IPS DF 6.9 (cell line): ENCODE data around the gene NHEJ1.
A peak's percentile ranks its signal among the peaks of the same experiment; 100 is the strongest.

Source experiments
- DNase-seq: peaks from one replicate; pipeline ENCODE4 v3.0.0-alpha.2; 2013; ENCODE audit warnings: low read depth, low spot score
- H3K27ac ChIP-seq: one replicate; pipeline ENCODE4 v1.5.1; 2013; ENCODE audit warnings: low read length, control low read depth
- H3K27me3 ChIP-seq: 2 replicates; pipeline ENCODE4 v1.6.1; 2013; ENCODE audit warnings: mild to moderate bottlenecking, low read length; ENCODE audit not compliant: control insufficient read depth, insufficient read depth
- H3K36me3 ChIP-seq: 2 replicates; pipeline ENCODE4 v1.6.1; 2013; ENCODE audit warnings: low read length; ENCODE audit not compliant: control insufficient read depth, insufficient read depth
- H3K4me1 ChIP-seq: 2 replicates; pipeline ENCODE4 v1.6.1; 2013; ENCODE audit warnings: low read length; ENCODE audit not compliant: control insufficient read depth, insufficient read depth
- H3K4me3 ChIP-seq: 2 replicates; pipeline ENCODE4 v1.5.1; 2013; ENCODE audit warnings: mild to moderate bottlenecking, low read length
- H3K9me3 ChIP-seq: 2 replicates; pipeline ENCODE4 v1.6.1; 2013; ENCODE audit warnings: low read length, inconsistent platforms; ENCODE audit not compliant: control insufficient read depth, insufficient read depth
- WGBS: extraction: QIAGEN DNeasy Blood & Tissue Kit; methylation state at CpG from one replicate; pipeline ENCODE4 v1.1.7; 2013; ENCODE audit warnings: mixed read lengths, missing lambda C conversion rate; ENCODE audit not compliant: insufficient read length, insufficient coverage; 5-methylcytosine and 5-hydroxymethylcytosine counted together

NHEJ1 gene

GRCh38 chr2:219181531-219181930 is 20.9 kb upstream of the NHEJ1 start:
- DNase-seq, result no peak
- Histone ChIP-seq H3K9me3 (no peaks in the 10 kb centered on the region), H3K4me1 (0 out of 2 replicates have a peak, but pooled peaks cover 1% of the 10 kb centered on the region), H3K27ac (no peak overlapping the region), H3K36me3 (peaks cover 32% of the 10 kb centered on the region), H3K4me3 (no peak overlapping the region), H3K27me3 (no peaks in the 10 kb centered on the region)
- WGBS, result no CpG with 5 or more reads among the region's 6 CpGs

GRCh38 chr2:219180961-219181360 is 20.3 kb upstream of the NHEJ1 start:
- no peak overlapping the region for H3K4me3 ChIP-seq
- WGBS, result no CpG with 5 or more reads among the region's 5 CpGs
- H3K9me3 ChIP-seq, result no peaks in the 10 kb centered on the region
- H3K27ac ChIP-seq, result no peak overlapping the region
- peaks cover 32% of the 10 kb centered on the region for H3K36me3 ChIP-seq
- H3K4me1 ChIP-seq, result 0 out of 2 replicates have a peak, but pooled peaks cover 1% of the 10 kb centered on the region
- no peaks in the 10 kb centered on the region for H3K27me3 ChIP-seq
- no peak for DNase-seq

GRCh38 chr2:219179601-219180465 is 19.2 kb upstream of the NHEJ1 start:
- WGBS, result no CpG with 5 or more reads among the region's 9 CpGs
- H3K27ac ChIP-seq, result no peak overlapping the region
- H3K4me3 ChIP-seq, result no peak overlapping the region
- peaks cover 32% of the 10 kb centered on the region for H3K36me3 ChIP-seq
- H3K27me3 ChIP-seq, result no peaks in the 10 kb centered on the region
- no peak for DNase-seq
- no peaks in the 10 kb centered on the region for H3K9me3 ChIP-seq
- H3K4me1 ChIP-seq, result peaks cover 2% of the 10 kb centered on the region; the same call in 1 of the 2 replicates

GRCh38 chr2:219178377-219179175 is 18.0 kb upstream of the NHEJ1 start:
- WGBS, result no CpG with 5 or more reads among the region's 45 CpGs
- Histone ChIP-seq H3K9me3 (no peaks in the 10 kb centered on the region), H3K36me3 (peaks cover 32% of the 10 kb centered on the region), H3K4me3 (peak overlapping the region; percentile 94), H3K27ac (no peak overlapping the region), H3K4me1 (peaks cover 2% of the 10 kb centered on the region; the same call in 1 of the 2 replicates), H3K27me3 (no peaks in the 10 kb centered on the region)
- DNase-seq, result no peak

GRCh38 chr2:219177552-219178376 is 17.1 kb upstream of the NHEJ1 start, which contains the start of gene RETREG2:
TSS of gene RETREG2 (plus strand) at chr2:219178275. CDS start at chr2:219178353, 78 bp downstream.
- no CpG with 5 or more reads among the region's 67 CpGs for WGBS
- Histone ChIP-seq H3K27me3 (no peaks in the 10 kb centered on the region), H3K4me3 (peak within 1 kb of the TSS; percentile 94), H3K27ac (no peak within 1 kb of the TSS), H3K36me3 (peaks cover 25% of the 10 kb centered on the region), H3K9me3 (no peaks in the 10 kb centered on the region), H3K4me1 (peaks cover 2% of the 10 kb centered on the region; the same call in 1 of the 2 replicates)
- no peak for DNase-seq

- no CpG with 5 or more reads among the region's 69 CpGs for WGBS
- no peaks in the 10 kb centered on the region for H3K9me3 ChIP-seq
- peaks cover 19% of the 10 kb centered on the region for H3K36me3 ChIP-seq
- H3K4me3 ChIP-seq, result peak within 1 kb of the TSS; percentile 94
- H3K27me3 ChIP-seq, result no peaks in the 10 kb centered on the region
- peaks cover 2% of the 10 kb centered on the region; the same call in 1 of the 2 replicates for H3K4me1 ChIP-seq
- no peak within 1 kb of the TSS for H3K27ac ChIP-seq
- DNase-seq, result no peak
Measured at GRCh38 chr2:219176818-219177551, 16.4 kb upstream of the NHEJ1 start, which contains the start of gene CNPPD1. TSS of gene CNPPD1 (minus strand) at chr2:219176925. CDS start at chr2:219176828, 97 bp downstream.

GRCh38 chr2:219175928-219176817 is 15.6 kb upstream of the NHEJ1 start:
- no peaks in the 10 kb centered on the region for H3K27me3 ChIP-seq
- H3K36me3 ChIP-seq, result peaks cover 11% of the 10 kb centered on the region
- peak overlapping the region; percentile 94 for H3K4me3 ChIP-seq
- H3K4me1 ChIP-seq, result peaks cover 2% of the 10 kb centered on the region; the same call in 1 of the 2 replicates
- no peak overlapping the region for H3K27ac ChIP-seq
- H3K9me3 ChIP-seq, result no peaks in the 10 kb centered on the region
- no CpG with 5 or more reads among the region's 45 CpGs for WGBS
- DNase-seq, result no peak

- Histone ChIP-seq H3K36me3 (peaks cover 6% of the 10 kb centered on the region; the same call in 1 of the 2 replicates), H3K4me1 (peaks cover 2% of the 10 kb centered on the region; the same call in 1 of the 2 replicates), H3K4me3 (no peak overlapping the region), H3K27me3 (no peaks in the 10 kb centered on the region), H3K27ac (no peak overlapping the region), H3K9me3 (no peaks in the 10 kb centered on the region)
- no CpG with 5 or more reads among the region's 7 CpGs for WGBS
- no peak for DNase-seq
Measured at GRCh38 chr2:219175486-219175885, 14.9 kb upstream of the NHEJ1 start.

- H3K36me3 ChIP-seq, result no peaks in the 10 kb centered on the region
- H3K27ac ChIP-seq, result no peak overlapping the region
- no peak for DNase-seq
- H3K9me3 ChIP-seq, result no peaks in the 10 kb centered on the region
- peaks cover 2% of the 10 kb centered on the region; the same call in 1 of the 2 replicates for H3K4me1 ChIP-seq
- no peak overlapping the region for H3K4me3 ChIP-seq
- WGBS, result no CpG with 5 or more reads among the region's 7 CpGs
- H3K27me3 ChIP-seq, result no peaks in the 10 kb centered on the region
Measured at GRCh38 chr2:219174801-219175200, 14.2 kb upstream of the NHEJ1 start.
